HepG2 (cell line): ENCODE results near the gene DPH2. TPM values are rescaled to one million over a fixed set of nuclear protein-coding genes. Genes with fewer than 3 reads are reported as not detected.
A peak's percentile ranks its signal among the peaks of the same experiment; 100 is the strongest.

Source experiments
- FOXO4 ChIP-seq: sonication (generic); formaldehyde crosslinking; conservative IDR thresholded peaks from 2 replicates; pipeline ENCODE4 v1.8.1; 2023; ENCODE audit warnings: missing genetic modification reagents
- HIC2 ChIP-seq: sonication (generic); formaldehyde crosslinking; IDR thresholded peaks from 2 replicates; pipeline ENCODE4 v1.9.0; 2022; ENCODE audit warnings: low read depth, missing genetic modification reagents
- KAT2B ChIP-seq: fragments of 150-350 bp; IDR thresholded peaks from 2 replicates; pipeline ENCODE4 v1.6.1; 2014; ENCODE audit warnings: low read depth, low read length, borderline replicate concordance
- MIER2 ChIP-seq: IDR thresholded peaks from 2 replicates; pipeline ENCODE4 v1.6.1; 2016; ENCODE audit warnings: missing biosample characterization, missing genetic modification reagents
- NFATC3 ChIP-seq: sonication (generic); formaldehyde crosslinking; IDR thresholded peaks from 2 replicates; pipeline ENCODE4 v1.5.1; 2020; ENCODE audit warnings: mild to moderate bottlenecking, missing genetic modification reagents
- NPAS2 ChIP-seq: sonication (generic); formaldehyde crosslinking; IDR thresholded peaks from 2 replicates; pipeline ENCODE4 v1.8.0; 2022; ENCODE audit warnings: mild to moderate bottlenecking, missing genetic modification reagents, borderline replicate concordance
- NR2F6 ChIP-seq, 2 experiments: IDR thresholded peaks; 2 replicates each; pipeline ENCODE4 v1.6.1; 2016; ENCODE audit warnings: antibody characterized with exemption in 1 of 2, mild to moderate bottlenecking in 1 of 2
- ZNF576 ChIP-seq: sonication (generic); formaldehyde crosslinking; IDR thresholded peaks from 2 replicates; pipeline ENCODE4 v1.4.0; 2020; ENCODE audit warnings: mild to moderate bottlenecking, missing genetic modification reagents
- ZNF580 ChIP-seq: IDR thresholded peaks from 2 replicates; pipeline ENCODE4 v1.6.1; 2016; ENCODE audit warnings: low read depth, borderline replicate concordance
- ZNF589 ChIP-seq: sonication (generic); formaldehyde crosslinking; conservative IDR thresholded peaks from 2 replicates; pipeline ENCODE4 v1.8.0; 2022; ENCODE audit warnings: mild to moderate bottlenecking, moderate library complexity, missing genetic modification reagents
- ZNF737 ChIP-seq: sonication (generic); formaldehyde crosslinking; IDR thresholded peaks from 2 replicates; pipeline ENCODE4 v1.5.0; 2020; ENCODE audit warnings: missing genetic modification reagents, mild to moderate bottlenecking, borderline replicate concordance
- ZNF878 ChIP-seq: sonication (generic); formaldehyde crosslinking; IDR thresholded peaks from 2 replicates; pipeline ENCODE4 v1.8.1; 2023; ENCODE audit warnings: mild to moderate bottlenecking, missing genetic modification reagents, moderate library complexity
- polyA plus RNA-seq, 8 experiments: library from polyadenylated mRNA; depleted of rRNA in 3 of 8; stranded (reverse) in 7 of 8; unstranded in 1 of 8; fragments of >200 nt; fragmentation: Illumina TruSeq in 4 of 8; extraction: Trizol in 4 of 8; gene quantifications; 2 replicates each; pipeline versions ENCODE4 v1.2.1 to v1.2.3, GENCODE V29; 2011 to 2016; ENCODE audit warnings: low read depth in 4 of 8, missing spikeins in 1 of 8, mixed read lengths in 1 of 8; ENCODE audit not compliant: insufficient read depth in 1 of 8
- total RNA-seq, 5 experiments: library from RNA; depleted of rRNA; stranded (reverse); fragments of >200 nt; fragmentation: Illumina TruSeq; extraction: Trizol; gene quantifications; 2 replicates each; pipeline ENCODE4 v1.2.3, GENCODE V29; 2016; ENCODE audit warnings: low read depth in 1 of 5
- TF ChIP-seq, protein P1 (sequence below): IDR thresholded peaks from 2 replicates; pipeline ENCODE4 v1.6.1; 2016; ENCODE audit warnings: low read depth, missing genetic modification reagents, missing compliant biosample characterization
- TF ChIP-seq, protein P2 (sequence below): sonication (generic); formaldehyde crosslinking; IDR thresholded peaks from 2 replicates; pipeline ENCODE4 v1.4.0; 2020; ENCODE audit warnings: mild to moderate bottlenecking, missing genetic modification reagents

The DPH2 gene
- total and polyA plus RNA-seq, 2 of the 13 experiments (the other 11 are each of a cell fraction or from before 2014, with no cell fraction given), result 32.2 to 38.3 TPM

DNA sequence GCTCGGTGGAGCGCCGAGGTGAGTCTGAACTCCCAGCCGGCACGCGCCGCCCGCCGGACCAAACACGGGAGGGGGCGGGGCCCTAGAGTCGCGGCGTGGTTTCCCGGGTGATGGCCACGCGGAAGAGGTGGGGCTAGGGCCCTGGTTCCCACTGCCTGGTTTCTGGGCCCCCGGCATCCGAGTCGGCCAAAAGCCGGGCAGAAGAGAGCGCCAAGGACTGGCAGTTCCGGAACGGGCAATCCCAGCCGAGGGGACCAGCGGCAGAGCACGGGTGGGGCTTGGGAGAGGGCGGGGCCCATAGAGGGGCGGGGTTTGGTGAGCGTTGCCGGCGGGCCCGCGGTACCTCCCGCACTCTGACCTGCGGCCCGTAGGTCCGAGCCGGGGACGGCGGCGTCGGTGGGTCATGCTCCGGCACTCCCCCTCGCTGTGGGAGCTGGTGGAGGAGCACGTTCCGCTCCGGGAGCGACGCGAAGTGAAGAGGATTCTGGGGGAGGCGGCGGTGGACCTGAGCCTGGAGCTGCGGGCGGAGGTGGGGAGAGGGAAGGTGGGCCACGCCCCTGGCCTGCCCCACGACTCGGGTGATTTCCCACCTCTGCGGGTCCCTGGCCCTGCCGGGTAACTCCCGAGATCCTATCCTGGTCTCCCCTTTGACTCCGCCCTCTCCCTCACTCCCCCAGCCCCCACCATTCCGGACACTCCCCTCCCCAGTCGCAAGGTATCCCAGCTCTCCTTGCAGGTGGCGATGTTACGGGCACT lies 21.8 kb downstream of the DPH2 start, which contains the start of gene CCDC24 (continued):
- TF ChIP-seq FOXO4 (CRISPR knock-in tag) (no peak), HIC2 (CRISPR knock-in tag) (no peak), ZNF589 (0 out of 2 replicates have a peak, but pooled peaks have one; percentile 26), NPAS2 (no peak), ZNF576 (no peak), NFATC3 (CRISPR knock-in tag) (no peak), ZNF580 (0 out of 2 replicates have a peak, but pooled peaks have one; percentile 38), KAT2B (no peak), ZNF737 (CRISPR knock-in tag) (no peak), ZNF878 (CRISPR knock-in tag) (no peak), MIER2 (peak; percentile 27; the same call in 1 of the 2 replicates), NR2F6 (IDR thresholded peaks at IDR 0.05) (no peak), NR2F6 (CRISPR knock-in tag; IDR thresholded peaks at IDR 0.05) (no peak; the same call in 1 of the 2 replicates)
- TF ChIP-seq, protein P1, sequence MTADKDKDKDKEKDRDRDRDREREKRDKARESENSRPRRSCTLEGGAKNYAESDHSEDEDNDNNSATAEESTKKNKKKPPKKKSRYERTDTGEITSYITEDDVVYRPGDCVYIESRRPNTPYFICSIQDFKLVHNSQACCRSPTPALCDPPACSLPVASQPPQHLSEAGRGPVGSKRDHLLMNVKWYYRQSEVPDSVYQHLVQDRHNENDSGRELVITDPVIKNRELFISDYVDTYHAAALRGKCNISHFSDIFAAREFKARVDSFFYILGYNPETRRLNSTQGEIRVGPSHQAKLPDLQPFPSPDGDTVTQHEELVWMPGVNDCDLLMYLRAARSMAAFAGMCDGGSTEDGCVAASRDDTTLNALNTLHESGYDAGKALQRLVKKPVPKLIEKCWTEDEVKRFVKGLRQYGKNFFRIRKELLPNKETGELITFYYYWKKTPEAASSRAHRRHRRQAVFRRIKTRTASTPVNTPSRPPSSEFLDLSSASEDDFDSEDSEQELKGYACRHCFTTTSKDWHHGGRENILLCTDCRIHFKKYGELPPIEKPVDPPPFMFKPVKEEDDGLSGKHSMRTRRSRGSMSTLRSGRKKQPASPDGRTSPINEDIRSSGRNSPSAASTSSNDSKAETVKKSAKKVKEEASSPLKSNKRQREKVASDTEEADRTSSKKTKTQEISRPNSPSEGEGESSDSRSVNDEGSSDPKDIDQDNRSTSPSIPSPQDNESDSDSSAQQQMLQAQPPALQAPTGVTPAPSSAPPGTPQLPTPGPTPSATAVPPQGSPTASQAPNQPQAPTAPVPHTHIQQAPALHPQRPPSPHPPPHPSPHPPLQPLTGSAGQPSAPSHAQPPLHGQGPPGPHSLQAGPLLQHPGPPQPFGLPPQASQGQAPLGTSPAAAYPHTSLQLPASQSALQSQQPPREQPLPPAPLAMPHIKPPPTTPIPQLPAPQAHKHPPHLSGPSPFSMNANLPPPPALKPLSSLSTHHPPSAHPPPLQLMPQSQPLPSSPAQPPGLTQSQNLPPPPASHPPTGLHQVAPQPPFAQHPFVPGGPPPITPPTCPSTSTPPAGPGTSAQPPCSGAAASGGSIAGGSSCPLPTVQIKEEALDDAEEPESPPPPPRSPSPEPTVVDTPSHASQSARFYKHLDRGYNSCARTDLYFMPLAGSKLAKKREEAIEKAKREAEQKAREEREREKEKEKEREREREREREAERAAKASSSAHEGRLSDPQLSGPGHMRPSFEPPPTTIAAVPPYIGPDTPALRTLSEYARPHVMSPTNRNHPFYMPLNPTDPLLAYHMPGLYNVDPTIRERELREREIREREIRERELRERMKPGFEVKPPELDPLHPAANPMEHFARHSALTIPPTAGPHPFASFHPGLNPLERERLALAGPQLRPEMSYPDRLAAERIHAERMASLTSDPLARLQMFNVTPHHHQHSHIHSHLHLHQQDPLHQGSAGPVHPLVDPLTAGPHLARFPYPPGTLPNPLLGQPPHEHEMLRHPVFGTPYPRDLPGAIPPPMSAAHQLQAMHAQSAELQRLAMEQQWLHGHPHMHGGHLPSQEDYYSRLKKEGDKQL (CRISPR knock-in tag), result no peak
- TF ChIP-seq, protein P2, sequence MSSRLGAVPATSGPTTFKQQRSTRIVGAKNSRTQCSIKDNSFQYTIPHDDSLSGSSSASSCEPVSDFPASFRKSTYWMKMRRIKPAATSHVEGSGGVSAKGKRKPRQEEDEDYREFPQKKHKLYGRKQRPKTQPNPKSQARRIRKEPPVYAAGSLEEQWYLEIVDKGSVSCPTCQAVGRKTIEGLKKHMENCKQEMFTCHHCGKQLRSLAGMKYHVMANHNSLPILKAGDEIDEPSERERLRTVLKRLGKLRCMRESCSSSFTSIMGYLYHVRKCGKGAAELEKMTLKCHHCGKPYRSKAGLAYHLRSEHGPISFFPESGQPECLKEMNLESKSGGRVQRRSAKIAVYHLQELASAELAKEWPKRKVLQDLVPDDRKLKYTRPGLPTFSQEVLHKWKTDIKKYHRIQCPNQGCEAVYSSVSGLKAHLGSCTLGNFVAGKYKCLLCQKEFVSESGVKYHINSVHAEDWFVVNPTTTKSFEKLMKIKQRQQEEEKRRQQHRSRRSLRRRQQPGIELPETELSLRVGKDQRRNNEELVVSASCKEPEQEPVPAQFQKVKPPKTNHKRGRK, result no peak
